SJSA1 (cell line): Measurements from ENCODE around the gene LCE1D. TPM values are rescaled to one million over a fixed set of nuclear protein-coding genes. Genes with fewer than 3 reads are reported as not detected.

ENCODE experiments used
- DNase-seq, 2 experiments: peaks; one replicate each; pipeline ENCODE4 v3.0.0-alpha.2; 2015 to 2020; ENCODE audit warnings: low spot score in 2 of 2, low read depth in 1 of 2
- H3K27ac ChIP-seq: fragments of 250-450 bp; sonication (Bioruptor Pico); 2 replicates; pipeline ENCODE4 v1.5.1; 2020; ENCODE audit warnings: mild to moderate bottlenecking, moderate library complexity
- H3K27me3 ChIP-seq: fragments of 250-450 bp; sonication (Bioruptor Pico); replicated peaks from 2 replicates; pipeline ENCODE4 v1.5.1; 2020; ENCODE audit warnings: mild to moderate bottlenecking, moderate library complexity
- H3K36me3 ChIP-seq: fragments of 250-450 bp; sonication (Bioruptor Pico); 2 replicates; pipeline ENCODE4 v1.5.1; 2020; ENCODE audit warnings: mild to moderate bottlenecking
- H3K4me1 ChIP-seq: fragments of 250-450 bp; sonication (Bioruptor Pico); replicated peaks from 2 replicates; pipeline ENCODE4 v1.6.1; 2021; ENCODE audit warnings: mild to moderate bottlenecking
- H3K4me3 ChIP-seq: fragments of 250-450 bp; sonication (Bioruptor Pico); 2 replicates; pipeline ENCODE4 v1.5.1; 2020; ENCODE audit warnings: mild to moderate bottlenecking
- H3K9me3 ChIP-seq: fragments of 250-450 bp; sonication (Bioruptor Pico); replicated peaks from 2 replicates; pipeline ENCODE4 v1.5.1; 2020; ENCODE audit warnings: mild to moderate bottlenecking
- total RNA-seq: library from RNA; depleted of rRNA; stranded (reverse); fragments of >200 nt; shearing (Covaris generic); gene quantifications from 2 replicates; pipeline ENCODE4 v1.2.3, GENCODE V29; 2014; rRNA removed

Gene LCE1D
- total RNA-seq, 1 experiment from 2014 or later = not detected

GRCh38 chr1:152842556-152842955 is 46.0 kb downstream of the LCE1D start, which contains the start of gene LCE6A:
Gene LCE6A, plus strand, starts transcription at chr1:152842856. Its CDS starts 665 bp downstream, at chr1:152843521.
- Histone ChIP-seq H3K27ac (no peak within 1 kb of the TSS), H3K4me3 (no peak within 1 kb of the TSS)
- DNase-seq = no peak

More at GRCh38 chr1:152842556-152842955, 46.0 kb downstream of the LCE1D start, which contains the start of gene LCE6A:
- H3K36me3 ChIP-seq = no peaks in the 10 kb centered on the region
- no peaks in the 10 kb centered on the region for H3K4me1 ChIP-seq
- no peaks in the 10 kb centered on the region for H3K9me3 ChIP-seq
- no peaks in the 10 kb centered on the region for H3K27me3 ChIP-seq

Other genes with a start within 250 kb of the LCE1D start
- not detected in 2 replicates for gene LCE3E, start 229.9 kb upstream of the LCE1D start, total RNA-seq
- not detected in 2 replicates for gene LCE3D, start 216.2 kb upstream of the LCE1D start, total RNA-seq
- gene LCE3C, start 196.5 kb upstream of the LCE1D start, total RNA-seq = not detected in 2 replicates
- gene LCE3B, start 182.9 kb upstream of the LCE1D start, total RNA-seq = not detected in 2 replicates
- not detected in 2 replicates for gene LCE3A, start 173.6 kb upstream of the LCE1D start, total RNA-seq
- gene LCE2D, start 133.3 kb upstream of the LCE1D start, total RNA-seq = not detected in 2 replicates
- not detected in 2 replicates for gene LCE2C, start 121.4 kb upstream of the LCE1D start, total RNA-seq
- not detected in 2 replicates for gene LCE2B, start 110.6 kb upstream of the LCE1D start, total RNA-seq
- not detected in 2 replicates for gene LCE2A, start 98.4 kb upstream of the LCE1D start, total RNA-seq
- gene LCE4A, start 88.6 kb upstream of the LCE1D start, total RNA-seq = not detected in 2 replicates
- gene KPRP, start 38.7 kb upstream of the LCE1D start, total RNA-seq = not detected in 2 replicates
- gene LCE1F, start 21.6 kb upstream of the LCE1D start, total RNA-seq = not detected in 2 replicates
- not detected in 2 replicates for gene LCE1E, start 10.5 kb upstream of the LCE1D start, total RNA-seq
- gene LCE1C, start 9.9 kb downstream of the LCE1D start, total RNA-seq = not detected in 2 replicates
- not detected in 2 replicates for gene LCE1B, start 15.2 kb downstream of the LCE1D start, total RNA-seq
- not detected in 2 replicates for gene LCE1A, start 30.8 kb downstream of the LCE1D start, total RNA-seq
- gene LCE6A, start 46.1 kb downstream of the LCE1D start, total RNA-seq = not detected in 2 replicates
- not detected in 2 replicates for gene LCE7A, start 63.3 kb downstream of the LCE1D start, total RNA-seq
- gene SMCP, start 81.6 kb downstream of the LCE1D start, total RNA-seq = not detected in 2 replicates
- gene IVL, start 111.8 kb downstream of the LCE1D start, total RNA-seq = not detected in 2 replicates
- gene SPRR5, start 150.5 kb downstream of the LCE1D start, total RNA-seq = not detected in 2 replicates
- gene SPRR4, start 173.9 kb downstream of the LCE1D start, total RNA-seq = not detected in 2 replicates
- gene SPRR1A, start 187.4 kb downstream of the LCE1D start, total RNA-seq = not detected in 2 replicates
- not detected in 2 replicates for gene SPRR3, start 205.0 kb downstream of the LCE1D start, total RNA-seq
- not detected in 2 replicates for gene SPRR1B, start 234.5 kb downstream of the LCE1D start, total RNA-seq
- gene SPRR2D, start 244.4 kb downstream of the LCE1D start, total RNA-seq = not detected in 2 replicates